SIG-M5 treated with dmso at 0.1 percent for 504 hours (cell line): ENCODE results near the gene PRRX2.

Experiments
- DNase-seq: peaks from one replicate; lab custom pipeline; 2025; ENCODE audit not compliant: unreplicated experiment; lab: John Stamatoyannopoulos, UW

The PRRX2 gene

GRCh38 chr9:129676975-129677374, 11.5 kb downstream of the PRRX2 start:
- DNase-seq, result no peak

GRCh38 chr9:129677456-129677855, 12.0 kb downstream of the PRRX2 start:
- no peak for DNase-seq

- DNase-seq, result no peak
Measured at GRCh38 chr9:129678844-129679243, 13.4 kb downstream of the PRRX2 start.

- DNase-seq, result no peak
Measured at GRCh38 chr9:129679537-129679936, 14.1 kb downstream of the PRRX2 start.

GRCh38 chr9:129681924-129682323, 16.5 kb downstream of the PRRX2 start:
- no peak for DNase-seq

- no peak for DNase-seq
Measured at GRCh38 chr9:129682381-129682780, 16.9 kb downstream of the PRRX2 start.

GRCh38 chr9:129685220-129685932, 19.9 kb downstream of the PRRX2 start:
- no peak for DNase-seq

GRCh38 chr9:129685933-129686259, 20.4 kb downstream of the PRRX2 start:
- DNase-seq, result no peak

- DNase-seq, result no peak
Measured at GRCh38 chr9:129686736-129687135, 21.3 kb downstream of the PRRX2 start.

GRCh38 chr9:129687391-129687790, 21.9 kb downstream of the PRRX2 start:
- no peak for DNase-seq

GRCh38 chr9:129688285-129689043, 23.0 kb downstream of the PRRX2 start:
- no peak for DNase-seq

GRCh38 chr9:129692534-129692933, 27.1 kb downstream of the PRRX2 start:
- no peak for DNase-seq

GRCh38 chr9:129693741-129694140, 28.3 kb downstream of the PRRX2 start:
- DNase-seq, result no peak

GRCh38 chr9:129694243-129694646, 28.8 kb downstream of the PRRX2 start:
- DNase-seq, result no peak

- DNase-seq, result no peak
Measured at GRCh38 chr9:129695870-129696269, 30.4 kb downstream of the PRRX2 start.

GRCh38 chr9:129696944-129697655, 31.7 kb downstream of the PRRX2 start:
- no peak for DNase-seq

GRCh38 chr9:129697656-129698253, 32.3 kb downstream of the PRRX2 start:
- no peak for DNase-seq

GRCh38 chr9:129698254-129698757, 32.9 kb downstream of the PRRX2 start:
- DNase-seq, result no peak

GRCh38 chr9:129701054-129701453, 35.6 kb downstream of the PRRX2 start:
- DNase-seq, result no peak

- no peak for DNase-seq
Measured at GRCh38 chr9:129701549-129701948, 36.1 kb downstream of the PRRX2 start.
